HG02973 (cell line): Measurements from ENCODE around the gene SLC25A19.

Source experiments
- ATAC-seq: cut with Tn5 transposase; IDR thresholded peaks from one replicate; pipeline ENCODE4 v1.9.1; 2021; ENCODE audit warnings: moderate library complexity; ENCODE audit not compliant: unreplicated experiment

The SLC25A19 gene

DNA sequence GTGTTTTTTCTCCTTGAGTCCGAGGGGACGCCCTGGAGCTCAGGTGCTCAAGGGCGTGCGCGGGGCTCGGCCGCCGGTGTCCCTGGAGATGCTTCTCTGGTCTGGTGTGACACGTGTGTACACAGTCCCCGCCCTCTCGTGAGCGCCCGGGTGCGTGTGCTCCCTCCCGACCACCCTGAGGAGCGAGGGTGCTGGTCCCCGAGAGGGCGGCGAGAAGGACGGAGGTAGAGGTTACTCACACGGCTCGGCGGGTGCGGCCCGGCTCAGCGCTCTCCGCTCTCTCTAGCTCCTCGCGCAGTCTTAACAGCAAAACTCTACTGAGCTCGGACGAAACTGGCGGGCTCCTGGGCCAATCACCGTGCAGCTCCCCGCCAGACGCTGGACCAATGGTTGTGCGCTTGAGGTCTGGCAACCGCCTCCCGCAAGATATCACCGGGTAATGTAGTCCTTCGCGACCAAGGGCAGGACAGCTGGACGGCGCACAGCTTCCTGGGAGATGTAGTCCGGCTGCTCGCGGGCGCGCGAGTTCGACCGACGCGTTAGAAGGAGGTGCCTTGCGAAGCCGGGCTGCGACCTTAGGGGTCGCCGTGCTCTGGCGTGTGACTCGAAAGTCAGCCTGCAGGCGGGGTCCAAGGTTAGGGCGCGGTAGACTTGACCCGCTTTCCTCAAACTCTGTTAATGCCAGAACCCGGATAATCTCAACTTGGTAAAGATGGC lies at the start of gene SLC25A19:
SLC25A19 (minus strand) TSS at position 319 of the 717 bp plus-strand sequence. CDS start 2,669 bp downstream, outside the sequence.
- ATAC-seq = peak; percentile 89

DNA sequence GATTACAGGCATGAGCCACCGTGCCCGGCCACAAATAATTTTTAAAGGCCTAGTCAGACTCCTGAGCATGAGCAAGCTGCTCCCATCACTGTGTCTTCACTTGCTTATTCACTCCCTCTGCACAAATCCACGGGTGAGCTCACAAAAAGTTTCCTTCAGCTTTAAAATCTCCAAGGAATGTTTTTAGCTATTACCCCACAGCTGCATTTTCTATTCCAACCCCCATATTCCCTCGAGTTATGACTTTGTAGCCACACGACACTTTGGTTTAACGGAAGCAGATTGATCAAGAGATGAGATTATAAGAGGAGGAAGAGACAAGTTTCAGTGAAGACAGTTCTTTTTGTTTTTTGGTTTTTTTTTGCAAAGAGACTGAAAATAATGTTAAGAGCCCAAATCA lies 49.1 kb upstream of the SLC25A19 start:
- ATAC-seq = no peak

DNA sequence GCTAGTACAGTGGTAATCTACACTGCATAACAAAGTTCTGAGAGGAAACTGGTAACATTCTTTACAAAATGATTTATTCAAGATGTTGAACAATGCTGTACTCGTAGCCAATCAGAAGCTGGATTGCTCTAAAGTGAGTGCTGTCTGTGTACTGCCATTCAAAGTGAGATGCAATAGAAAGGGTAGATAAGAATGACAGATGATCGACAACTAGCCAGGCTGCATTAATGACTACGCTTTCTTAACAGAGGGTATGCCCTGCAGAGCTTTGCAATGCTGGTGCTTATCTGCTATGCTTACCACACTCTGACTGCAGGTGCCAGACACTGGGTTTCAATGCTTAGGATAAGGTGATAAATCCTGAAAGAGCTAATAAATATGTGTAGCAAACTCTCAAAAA lies 46.1 kb upstream of the SLC25A19 start:
- no peak for ATAC-seq

DNA sequence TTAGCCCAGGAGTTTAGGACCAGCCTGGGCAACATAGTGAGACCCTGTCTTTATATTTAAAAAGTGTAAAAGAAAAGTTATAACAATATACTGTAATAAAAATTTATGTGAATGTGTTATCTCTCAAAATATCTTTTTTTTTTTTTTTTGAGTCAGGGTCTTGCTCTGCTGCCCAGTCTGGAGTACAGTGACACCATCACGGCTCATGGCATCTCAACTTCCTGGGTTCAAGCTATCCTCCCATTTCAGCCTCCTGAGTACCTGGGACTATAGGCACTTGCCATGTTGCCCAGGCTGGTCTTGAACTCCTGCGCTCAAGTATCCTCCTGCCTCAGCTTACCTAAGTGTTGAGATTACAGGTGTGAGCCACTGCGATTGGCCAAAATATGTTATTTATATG lies 45.5 kb upstream of the SLC25A19 start:
- ATAC-seq = no peak

DNA sequence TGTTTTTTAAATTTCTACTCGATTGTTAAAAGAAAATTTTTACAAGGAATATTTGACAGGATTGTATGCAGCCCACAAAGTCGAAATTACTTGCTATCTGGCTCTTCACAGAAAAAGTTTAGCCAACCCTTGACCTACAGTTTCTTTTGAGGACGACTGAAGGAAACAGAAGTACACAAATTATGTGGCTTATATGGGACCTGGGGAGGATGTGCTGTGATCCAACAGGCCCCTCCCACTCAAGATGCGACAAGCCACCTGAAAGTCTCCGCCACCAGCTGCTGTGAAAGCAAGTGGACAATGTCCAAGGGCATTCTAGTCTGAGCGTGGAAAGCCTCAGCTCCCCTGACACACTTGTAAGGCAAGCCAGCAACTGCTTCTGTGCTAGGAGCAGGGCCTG lies 42.4 kb upstream of the SLC25A19 start:
- no peak for ATAC-seq

DNA sequence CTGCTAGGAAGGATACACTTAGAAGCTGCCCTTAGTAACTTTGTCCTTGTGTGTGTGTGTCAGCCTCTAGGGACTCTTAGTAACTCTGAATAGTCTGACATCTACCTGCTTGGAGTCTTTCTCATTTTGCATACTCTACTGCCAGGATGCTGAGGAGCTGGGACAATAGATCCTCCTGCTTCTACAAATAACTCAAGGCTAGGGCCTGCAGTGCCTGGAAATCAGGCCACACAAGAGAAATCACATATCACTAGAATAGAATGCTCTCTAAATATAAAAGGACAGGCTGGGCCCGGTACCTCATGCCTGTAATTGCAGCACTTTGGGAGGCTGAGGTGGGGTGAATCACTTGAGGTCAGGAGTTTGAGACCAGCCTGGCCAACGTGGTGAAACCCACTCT lies 38.5 kb upstream of the SLC25A19 start:
- no peak for ATAC-seq

DNA sequence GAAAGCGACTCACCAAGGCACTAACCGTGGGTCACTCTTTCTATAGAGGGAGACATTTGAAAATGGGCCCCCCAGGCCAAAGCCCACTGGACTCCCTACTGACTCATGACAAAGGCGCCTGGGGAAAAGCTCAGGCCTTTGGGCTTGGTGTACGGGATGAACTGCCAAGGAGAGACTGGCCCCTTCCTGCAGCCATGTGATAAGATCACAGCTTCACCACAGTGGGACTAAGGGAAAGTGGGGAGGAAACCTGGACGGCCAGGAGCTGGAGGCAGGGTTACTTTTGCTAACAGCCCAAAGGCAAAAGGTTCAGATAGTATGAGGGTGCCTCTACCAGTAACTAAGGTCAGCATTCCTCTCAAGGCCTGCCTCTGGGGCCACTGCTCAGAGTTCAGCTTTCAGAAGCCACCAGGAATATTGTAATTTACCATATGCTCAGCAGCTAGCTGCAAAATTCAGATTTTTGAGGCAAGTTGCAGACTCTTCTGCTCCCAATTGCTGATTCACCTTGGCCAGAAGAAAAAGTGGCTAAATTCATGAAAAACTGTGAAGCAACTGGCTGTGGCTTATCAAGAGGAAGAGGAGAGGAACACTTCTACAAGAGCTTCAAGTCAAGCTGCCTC lies 37.1 kb upstream of the SLC25A19 start:
- no peak for ATAC-seq

DNA sequence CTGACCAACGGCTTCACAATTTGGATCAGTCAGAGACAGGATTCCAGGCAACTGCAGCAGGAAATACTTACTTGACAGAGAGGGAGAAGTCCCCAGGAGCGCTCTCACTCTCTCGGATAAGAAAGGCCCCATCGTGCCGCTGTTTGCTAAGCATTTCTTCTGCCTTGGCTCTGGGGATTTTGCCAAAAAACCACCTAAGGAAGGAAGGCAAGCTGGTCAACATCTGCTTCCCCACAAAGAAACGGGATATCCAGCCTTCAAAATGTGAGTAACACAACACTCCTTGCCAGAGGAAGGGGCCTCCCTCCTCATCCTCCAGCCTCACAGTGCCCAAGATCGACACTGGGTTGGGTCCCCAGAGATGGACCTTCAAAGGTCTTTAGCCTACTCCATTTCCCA lies 36.6 kb upstream of the SLC25A19 start:
- ATAC-seq = no peak

DNA sequence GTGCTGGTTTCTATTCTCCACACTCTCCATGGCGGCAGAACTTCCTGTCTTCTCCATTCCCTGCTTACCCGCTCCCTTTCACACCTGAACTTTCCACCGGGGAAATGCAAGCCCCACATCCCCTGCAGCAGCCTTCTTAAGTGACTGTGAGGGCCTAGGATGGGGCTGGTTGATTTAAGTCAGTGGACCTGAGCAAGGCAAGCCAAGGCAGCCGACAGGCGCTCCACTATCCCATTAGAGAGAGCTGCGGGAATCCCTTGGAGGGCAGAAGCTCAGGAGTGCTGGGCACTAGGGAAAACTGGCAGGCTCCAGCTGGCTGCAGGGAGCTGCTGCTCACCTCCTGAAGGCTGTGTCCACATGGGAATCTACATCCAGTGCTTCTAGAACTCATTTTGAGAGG lies 36.1 kb upstream of the SLC25A19 start:
- no peak for ATAC-seq

DNA sequence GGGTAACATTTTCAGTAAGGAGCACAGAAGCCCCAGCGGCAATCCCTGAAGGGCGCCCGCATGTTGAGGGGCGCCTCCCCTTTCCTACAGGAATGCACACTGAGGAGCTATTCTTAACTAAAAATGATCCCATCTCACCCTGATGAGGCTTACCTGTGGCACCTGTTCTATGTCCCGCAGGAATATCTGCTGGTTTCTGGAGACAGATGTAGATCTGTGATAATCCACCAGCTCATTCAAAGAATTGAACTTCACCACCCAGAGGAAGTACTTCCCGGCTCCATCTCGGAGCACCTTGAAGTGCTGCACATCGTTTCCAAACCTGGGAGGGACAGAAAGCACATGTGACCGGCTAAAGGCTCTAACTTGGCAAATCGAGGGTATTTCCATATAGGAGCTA lies 32.3 kb upstream of the SLC25A19 start:
- ATAC-seq = no peak

DNA sequence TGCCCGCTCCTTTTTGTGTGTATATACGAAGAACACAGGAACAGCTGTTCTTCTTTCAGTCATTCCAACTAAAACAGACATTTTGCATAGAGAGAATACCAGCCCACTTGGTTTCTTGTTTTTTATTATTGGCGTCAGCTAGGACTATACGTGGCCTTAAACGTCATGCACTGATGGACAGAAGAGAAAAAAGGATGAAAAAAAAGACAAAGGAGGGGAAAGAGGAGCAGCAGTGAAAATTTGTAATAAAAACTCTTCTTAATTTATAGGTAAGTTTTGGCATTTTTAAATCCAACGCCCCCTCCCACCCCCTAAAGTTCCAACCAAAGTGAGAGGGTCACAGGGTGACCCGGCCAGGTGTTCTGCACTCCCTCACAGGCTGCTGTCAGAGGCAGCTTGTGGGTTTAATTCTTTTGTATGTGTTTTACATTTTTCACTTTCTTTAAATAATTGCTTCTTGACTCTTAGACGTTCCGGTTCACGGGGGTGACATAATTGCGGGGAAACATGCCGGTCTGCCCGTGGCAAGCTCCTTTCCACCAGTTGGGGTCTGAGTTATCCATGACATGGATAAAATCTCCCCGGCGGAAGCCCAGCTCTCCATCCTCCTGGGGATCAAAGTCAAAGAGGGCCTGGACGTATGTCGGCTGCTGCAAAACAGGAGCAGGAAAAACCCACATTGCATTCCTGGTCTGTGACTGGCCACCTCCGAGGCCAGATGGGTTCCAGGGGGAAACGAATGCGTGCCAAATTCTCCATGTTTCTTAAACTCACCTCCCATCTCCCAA lies 30.9 kb upstream of the SLC25A19 start:
- ATAC-seq = peak; percentile 39

DNA sequence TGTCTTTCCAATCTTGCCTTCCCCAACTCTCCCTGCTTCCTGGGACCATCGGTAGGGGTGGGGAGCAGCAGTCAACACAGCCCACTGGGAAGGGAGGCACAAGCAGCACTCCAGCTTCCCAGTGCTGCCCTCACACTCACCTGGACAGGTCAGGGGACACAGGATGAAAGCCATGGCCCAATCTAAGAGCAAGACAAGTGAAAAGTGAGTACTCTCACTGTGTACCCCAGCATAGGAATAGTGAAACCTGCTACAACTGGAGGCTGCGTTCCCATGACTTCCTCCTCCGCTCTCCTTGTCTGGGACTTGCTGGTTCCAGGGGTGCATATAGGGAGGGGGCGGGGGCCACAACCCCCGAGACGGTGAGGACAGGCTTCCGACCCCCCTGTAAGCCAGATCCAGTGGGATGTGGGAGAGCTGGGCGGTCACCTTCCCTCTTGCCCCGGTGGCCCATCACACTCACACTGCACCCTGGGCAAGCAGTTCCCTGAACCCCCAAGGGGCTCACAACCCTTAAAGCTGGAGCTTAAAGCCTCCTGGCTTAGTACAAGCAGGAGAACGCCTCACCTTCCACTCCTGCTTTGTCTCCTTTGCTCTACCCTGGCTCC lies 29.5 kb upstream of the SLC25A19 start:
- ATAC-seq = no peak

DNA sequence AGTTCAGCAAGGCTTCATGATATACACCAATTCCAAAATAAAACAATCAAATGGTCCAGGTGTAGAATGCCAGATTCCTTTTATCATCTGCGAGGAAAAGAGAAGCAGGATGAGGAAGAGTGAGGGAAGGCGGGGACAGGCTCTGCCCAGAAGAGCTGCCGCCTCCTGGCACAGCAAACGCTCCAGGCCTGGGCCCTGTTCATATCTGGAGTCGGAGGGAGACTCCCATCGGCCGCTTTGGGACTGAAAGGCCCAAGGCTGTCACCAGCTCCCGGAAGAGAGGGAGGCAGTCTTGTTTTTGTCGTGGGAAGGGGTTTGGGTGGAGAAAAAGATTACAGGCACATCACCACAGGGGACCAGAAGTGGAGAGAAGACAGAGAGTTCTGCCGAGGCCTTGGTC lies 29.0 kb upstream of the SLC25A19 start:
- ATAC-seq = no peak

DNA sequence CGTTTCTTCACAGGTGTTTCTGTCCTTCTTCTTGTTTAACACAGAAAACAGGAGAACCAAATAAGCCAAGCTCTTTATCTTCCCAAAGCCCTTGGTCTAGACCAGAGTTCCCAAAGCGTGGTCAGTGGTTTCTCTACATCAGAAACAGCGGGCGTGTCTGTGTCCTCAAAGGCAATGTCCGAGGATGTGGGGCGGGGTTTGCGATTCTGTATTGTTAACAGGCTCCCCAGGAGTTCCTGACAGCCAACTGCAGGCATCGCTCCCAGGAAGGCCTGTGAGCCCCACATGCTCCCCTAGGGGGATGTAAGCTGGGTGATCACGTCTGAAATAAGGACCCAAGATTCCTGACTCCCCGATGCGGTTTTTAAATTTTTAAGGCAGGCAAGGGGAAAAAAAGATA lies 28.4 kb upstream of the SLC25A19 start:
- no peak for ATAC-seq

DNA sequence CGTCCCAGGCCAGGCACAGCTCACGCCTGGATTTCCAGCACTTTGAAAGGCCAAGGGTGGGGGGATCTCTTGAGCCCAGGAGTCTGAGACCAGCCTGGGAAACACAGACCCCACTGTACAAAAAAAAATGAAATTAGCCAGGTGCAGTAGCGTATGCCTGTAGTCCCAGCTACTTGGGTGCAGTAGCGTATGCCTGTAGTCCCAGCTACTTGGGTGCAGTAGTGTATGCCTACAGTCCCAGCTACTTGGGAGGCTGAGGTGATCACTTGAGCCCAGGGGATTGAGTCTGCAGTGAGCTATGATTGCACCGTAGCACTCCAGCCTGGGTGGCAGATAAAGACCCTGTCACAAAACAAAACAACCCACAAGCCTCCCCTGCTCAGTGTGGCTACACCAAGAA lies 27.0 kb upstream of the SLC25A19 start:
- no peak for ATAC-seq

DNA sequence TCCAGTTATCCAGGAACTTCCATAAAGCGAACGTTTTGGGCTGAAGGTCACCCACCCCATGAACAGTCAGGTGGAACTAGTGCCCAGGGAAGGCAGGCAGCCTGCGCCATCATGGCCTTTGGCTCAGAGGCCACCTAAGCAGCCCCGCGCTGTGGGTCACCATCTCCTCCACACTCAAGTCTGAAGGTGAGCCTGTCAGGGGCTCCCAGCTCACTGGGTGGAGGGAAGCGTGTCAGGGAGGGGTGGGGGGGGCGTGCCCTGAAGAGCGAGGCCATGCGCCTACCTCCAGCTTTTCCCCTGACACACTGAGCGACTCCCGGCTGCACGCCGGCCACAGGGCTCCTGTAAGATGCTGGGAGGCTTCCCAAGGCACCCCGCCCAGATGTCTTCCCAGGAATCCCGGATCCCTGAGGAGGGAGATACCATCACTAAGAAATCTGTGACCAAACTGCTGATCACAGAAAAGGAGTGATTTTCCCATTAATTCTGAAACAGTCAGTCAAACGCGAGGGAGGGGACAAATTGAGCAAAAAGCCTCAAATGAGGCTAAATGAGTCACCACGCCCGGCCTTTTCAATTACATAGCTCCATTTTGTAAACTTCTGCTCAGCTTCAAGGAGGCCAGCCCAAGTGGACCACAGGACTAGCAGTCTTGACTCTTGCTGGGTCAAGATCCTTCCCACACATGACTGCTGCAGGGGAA lies 26.5 kb upstream of the SLC25A19 start:
- ATAC-seq = no peak

DNA sequence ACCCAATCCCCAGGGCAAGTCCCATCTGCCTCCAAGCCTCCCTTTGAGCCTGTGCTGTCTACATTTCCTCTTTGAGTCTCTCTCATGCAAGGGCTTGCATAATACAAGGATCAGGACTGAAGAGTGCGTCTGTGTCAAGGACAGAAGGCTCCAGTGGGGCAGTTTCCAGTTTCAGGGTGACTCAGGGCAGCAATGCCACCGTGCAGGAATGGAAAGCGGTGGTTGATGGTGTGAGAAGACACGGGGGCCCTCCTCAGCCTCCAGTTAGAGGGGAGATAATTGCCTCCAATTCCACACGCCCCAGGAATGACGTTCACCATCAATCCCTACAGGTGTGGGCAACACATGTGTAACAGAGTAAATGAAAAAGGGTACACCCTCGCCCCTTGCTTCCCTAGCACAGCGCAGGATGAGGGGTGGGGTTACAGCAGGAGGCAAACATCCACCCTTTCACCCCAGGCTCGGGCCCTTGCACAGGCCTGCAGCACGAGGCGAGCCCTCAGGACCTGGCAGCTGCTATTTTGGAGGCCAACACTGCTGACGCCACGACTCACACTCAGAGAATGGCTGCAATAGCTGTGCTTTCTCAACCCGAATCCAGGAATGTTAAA lies 24.8 kb upstream of the SLC25A19 start:
- no peak for ATAC-seq

DNA sequence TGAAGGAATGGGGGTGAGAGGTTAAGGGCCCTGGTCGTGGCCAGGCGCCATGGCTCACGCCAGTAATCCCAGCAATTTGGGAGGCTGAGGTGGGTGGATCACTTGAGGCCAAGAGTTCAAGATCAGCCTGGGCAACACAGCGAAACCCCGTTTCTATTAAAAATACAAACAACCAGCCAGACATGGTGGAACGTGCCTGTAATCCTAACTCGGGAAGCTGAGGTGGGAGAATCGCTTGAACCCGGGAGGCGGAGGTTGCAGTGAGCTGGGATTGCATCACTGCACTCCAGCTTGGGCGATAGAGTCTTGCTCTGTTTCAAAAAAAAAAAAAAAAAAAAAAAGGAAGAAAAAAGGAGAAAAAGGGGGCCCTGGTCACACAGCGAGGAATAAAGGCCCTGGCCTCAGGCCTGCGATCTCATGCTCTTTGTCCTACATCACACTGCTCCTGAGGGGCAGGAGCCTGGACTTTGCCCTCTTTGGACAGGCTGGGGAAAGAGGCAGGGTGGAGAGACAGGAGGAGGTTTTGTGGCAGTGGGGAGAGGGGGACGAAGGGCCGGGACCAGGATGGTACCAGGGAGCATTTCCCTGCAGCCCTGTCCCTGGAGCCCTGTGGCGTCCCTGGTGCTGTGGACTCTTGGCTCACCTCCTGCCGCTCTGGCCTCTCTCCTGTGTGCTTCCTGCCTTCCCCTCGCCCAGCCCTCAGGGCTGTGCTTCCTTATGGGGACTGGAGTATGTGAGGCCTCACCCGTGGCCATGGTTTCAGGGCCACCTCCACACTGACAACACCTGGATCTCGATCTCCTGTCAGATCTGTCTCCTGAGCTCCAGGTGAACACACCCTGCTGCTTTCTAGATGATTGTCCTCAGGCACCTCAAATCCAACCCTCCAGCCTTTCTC lies 19.7 kb upstream of the SLC25A19 start:
- ATAC-seq = no peak

DNA sequence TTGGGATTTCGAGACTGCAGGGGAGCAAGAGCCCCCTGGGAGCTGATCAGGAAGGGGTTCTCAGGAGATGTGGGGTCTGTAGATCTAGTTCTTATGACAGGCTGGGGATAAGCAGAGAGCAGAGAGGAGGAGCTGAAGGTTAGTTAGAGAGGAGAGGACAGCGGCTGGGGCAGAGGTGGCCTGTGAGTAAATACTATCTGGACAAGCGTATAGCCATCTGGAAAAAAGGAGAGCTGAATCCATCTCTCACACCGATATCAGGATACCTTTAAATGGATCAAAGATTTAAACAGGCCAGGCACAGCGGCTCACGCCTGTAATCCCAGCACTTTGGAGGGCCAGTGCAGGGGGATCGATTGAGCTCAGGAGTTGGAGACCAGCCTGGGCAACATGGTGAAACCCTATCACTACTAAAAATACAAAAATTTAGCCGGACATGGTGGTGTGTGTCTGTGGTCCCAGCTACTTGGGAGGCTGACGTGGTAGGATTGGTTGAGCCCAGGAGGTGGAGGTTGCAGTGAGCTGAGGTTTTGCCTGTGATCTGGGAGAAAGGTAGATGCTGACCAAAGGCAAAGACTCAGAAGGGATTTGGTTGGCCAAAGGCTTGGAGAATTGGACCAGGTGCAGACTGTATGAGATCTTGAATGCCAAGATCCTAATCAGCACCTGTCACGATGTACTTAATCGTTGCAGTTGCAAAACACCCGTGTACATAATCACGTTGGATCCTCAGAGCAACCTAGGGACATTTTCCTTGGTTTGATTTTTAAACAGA lies 18.9 kb upstream of the SLC25A19 start:
- ATAC-seq = no peak
